ENCODE data around the gene RNF217.
A peak's percentile ranks its signal among the peaks of the same experiment; 100 is the strongest.
"Not testable (repeated sequence)": the region's sequence is repeated elsewhere in the genome, so short reads cannot be mapped to it uniquely, and the experiment has no call there.

The RNF217 gene

GRCh38 chr6:125066140-125066539, 103.9 kb downstream of the RNF217 start:
- no peak for DNase-seq

DNA sequence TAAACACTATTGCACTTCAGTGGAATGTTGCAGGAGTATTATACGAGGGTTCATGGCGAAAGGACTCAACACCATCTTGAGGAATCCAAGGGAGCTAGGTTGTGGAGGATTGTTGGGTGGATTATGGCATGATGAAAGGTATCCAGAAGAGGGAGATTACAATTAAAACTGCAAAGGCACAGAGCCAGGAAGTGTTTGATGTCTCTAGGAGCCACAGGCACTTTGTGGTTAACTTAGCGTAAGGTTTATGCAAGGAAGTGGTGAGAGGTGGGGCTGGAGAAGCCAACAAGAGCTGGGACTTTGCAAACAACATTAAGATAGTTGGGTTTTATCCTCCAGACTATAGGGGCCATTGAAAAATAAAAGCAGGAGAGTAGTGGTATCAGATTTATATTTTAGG, 104.7 kb downstream of the RNF217 start:
- no peak for DNase-seq

- DNase-seq = no peak
These were observed 105.3 kb downstream of the RNF217 start for GRCh38 chr6:125067552-125067951.

- DNase-seq = no peak
These were observed 110.8 kb downstream of the RNF217 start for GRCh38 chr6:125073071-125073470.

DNA sequence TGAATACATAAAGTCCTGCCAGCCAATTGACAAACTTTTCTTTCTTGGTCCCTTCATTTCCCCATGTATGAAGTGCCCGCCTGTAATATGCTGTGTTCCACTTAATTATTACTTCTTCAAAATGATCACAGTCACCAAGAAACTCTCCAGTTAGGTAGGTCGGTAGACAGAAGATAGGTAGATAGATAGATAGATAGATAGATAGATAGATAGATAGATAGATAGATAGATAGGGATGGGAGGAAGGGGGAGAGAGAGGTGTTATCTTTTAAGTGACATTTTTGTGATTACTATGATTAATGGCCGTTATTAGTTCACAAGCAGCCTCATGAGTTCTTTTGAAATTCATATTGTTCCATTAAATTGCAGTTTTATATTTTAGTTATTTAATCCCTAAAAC, 111.9 kb downstream of the RNF217 start:
- DNase-seq = no peak

GRCh38 chr6:125075073-125075472, 112.8 kb downstream of the RNF217 start:
- not testable (repeated sequence) for DNase-seq

- no peak for DNase-seq
These were observed 113.7 kb downstream of the RNF217 start for GRCh38 chr6:125075741-125076481.

- DNase-seq = no peak
These were observed 114.2 kb downstream of the RNF217 start for GRCh38 chr6:125076482-125076742.

DNA sequence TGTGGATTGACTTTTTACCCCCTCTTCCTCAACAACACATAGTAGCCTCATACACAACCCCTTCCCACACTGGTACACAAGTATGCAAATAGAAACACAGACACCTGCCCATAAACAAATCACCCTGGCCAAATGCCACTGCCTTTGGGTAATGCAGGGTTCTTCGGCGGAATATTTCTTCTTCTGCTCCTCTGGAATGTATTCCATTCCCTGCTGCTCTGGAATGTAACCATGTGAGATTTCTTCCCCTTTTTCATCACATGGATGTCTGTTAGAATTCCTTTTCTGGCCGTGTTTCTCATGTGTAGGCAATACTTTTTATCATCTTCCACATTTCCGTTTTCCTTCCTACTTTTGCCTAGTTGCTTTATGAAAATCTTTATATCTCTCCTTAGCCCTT, 115.2 kb downstream of the RNF217 start:
- no peak for DNase-seq

DNA sequence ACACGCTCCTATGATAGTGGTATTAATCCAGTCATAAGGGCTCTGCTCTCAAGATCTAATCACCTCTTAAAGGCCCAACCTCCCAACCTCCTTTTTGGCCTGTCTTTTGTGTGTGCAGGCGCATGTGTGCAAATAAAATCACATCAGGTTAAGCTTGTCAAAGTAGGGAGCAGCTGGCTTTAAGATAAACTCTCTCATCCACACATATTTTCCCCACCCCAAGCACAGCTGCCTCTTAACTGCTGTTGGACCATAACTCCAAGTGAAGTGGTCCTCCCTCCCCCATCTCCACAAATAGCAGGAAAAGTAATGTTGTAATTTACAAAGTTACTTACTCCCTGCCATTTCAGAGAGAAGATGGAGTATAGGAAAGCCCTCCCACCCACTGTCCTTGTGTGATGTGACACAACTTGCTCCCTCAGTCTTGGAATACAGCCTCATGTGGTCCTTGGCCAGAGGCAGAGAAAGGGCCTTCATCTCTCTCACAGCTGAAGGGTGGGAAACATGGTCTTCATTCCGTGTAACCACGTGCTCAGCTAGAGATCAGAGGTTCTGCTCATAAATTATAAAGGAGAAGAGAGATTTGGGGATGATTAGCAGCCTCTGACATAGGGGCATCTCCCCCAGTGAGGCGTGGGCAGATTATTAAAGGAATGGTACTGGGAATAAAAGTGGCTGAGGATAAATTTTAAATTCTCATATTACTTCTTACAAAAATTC, 116.5 kb downstream of the RNF217 start:
- no peak for DNase-seq

- DNase-seq = no peak
These were observed 120.9 kb downstream of the RNF217 start for GRCh38 chr6:125082908-125083683.

- no peak for DNase-seq
These were observed 121.4 kb downstream of the RNF217 start for GRCh38 chr6:125083684-125083990.

DNA sequence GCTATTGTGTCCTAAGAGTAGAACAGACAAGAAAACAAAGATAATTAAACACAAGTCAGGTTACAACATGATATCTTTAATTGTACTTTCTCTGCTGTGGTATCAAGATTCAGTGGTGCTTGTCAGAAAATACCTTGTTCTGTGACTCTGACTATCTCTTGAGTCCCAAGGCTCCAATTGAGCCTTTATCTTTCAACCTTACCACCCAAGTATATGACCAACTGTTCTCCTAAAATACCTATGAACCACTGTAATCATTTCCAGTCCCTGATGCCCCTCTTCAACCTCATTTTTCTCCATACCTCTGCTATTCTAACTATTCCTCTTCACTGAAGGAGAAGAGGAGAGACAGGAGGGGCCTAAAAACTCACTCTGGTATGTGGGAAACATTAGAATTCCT, 124.5 kb downstream of the RNF217 start:
- no peak for DNase-seq

DNA sequence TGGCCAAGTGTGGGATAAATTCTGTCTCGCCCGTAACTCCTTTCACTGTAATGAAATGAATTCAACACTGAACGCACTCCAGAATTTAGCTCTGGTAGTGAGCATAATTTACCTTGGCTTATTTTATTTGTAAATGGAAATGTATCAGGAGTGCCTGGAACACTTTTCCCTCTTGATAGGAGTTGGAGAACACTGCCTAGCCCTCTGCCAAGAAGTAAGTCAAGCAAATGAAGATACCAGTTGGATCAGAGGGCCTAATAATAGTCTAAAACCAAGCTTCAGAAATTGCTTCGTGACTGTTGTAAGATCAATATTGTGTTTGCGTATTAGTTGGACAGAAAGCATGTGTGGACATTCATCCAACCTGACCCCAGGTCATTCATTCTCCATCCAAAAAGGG, 126.7 kb downstream of the RNF217 start:
- no peak for DNase-seq

DNA sequence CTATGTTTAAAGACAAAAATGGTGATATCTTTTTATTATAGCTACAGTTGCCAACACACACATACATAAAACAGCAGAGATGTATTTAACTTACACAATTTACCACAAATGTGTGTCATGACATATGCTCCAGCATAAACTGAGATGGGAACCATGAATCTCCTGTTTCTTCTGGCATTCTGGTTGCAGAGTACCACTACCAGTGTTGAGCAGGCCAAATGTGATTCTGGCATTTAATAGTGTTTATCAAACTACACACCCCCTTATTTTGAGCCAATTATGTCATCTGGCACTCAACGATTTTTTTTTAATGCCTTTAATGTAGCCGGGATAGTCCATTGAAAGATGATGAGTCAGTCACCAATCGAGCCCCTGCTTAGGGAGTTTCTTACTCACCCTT, 132.3 kb downstream of the RNF217 start:
- DNase-seq = no peak

- no peak for DNase-seq
These were observed 133.5 kb downstream of the RNF217 start for GRCh38 chr6:125095580-125096301.

DNA sequence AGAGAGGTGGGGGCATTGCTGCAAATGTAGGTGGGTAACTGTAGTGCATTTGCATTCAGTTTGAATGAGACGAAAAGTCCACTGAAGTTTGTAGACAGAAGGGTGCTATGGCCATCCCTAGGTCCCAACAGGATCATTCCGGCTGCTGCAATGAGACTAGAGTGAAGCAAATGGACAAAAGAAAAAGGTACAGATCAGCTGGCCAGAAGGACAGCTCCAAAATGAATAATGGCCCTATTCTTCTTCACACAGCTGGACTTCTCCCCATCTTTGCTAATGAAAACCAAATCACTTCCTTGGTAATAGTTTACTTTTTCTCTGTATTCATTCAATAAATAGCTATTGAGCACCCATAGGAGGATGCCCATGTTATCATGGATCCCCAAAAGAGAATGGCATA, 134.9 kb downstream of the RNF217 start:
- DNase-seq = no peak

DNA sequence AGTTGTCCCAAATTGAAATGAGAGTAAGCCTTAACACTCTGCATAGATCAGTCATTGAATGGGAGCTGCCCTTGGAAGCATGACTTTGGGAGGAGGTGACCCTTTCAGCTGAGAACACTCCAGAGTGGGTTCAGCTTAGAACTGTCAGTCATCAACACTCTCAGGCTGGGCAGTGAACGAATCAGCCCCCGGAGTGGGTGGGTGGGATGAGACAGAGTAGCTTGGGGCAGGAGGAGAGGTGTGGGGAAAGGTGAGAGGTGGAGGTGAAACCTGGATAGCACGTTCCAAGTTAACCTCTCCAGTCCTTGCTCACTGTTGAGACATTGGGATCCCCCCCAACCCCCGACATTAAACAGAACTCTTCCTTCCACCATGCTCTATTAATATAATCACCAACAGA, 136.0 kb downstream of the RNF217 start:
- no peak for DNase-seq

GRCh38 chr6:125099211-125100073, 137.2 kb downstream of the RNF217 start:
- DNase-seq = peak in 1 of 2 donors; percentile 11

DNA sequence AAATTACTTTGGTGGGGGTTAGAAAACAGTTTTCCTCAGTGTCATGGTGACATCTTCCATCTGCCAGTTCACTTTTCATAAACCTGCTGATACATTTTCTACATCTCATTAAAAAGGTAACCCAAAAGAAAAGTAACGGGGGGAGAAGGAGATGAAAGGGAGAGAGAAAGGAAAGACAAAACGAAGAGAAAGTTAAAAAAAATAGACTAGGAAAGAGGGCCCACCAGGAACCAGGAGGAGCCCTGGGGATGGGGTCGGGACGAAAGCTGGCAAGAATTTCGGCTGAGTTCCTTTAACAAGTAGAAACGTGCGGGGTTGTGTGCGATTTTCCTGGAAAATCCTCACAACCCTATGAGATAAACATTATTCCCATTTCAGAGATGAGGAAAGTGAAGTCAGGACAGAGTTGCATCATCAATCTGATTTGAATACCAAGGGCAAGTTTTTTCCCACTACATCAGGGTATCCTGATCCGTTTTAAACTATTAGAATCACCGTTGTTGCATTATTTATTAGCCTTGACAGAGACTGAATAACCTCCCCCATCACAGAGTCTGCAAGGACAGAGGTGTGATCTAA, 137.9 kb downstream of the RNF217 start:
- DNase-seq = no peak

DNA sequence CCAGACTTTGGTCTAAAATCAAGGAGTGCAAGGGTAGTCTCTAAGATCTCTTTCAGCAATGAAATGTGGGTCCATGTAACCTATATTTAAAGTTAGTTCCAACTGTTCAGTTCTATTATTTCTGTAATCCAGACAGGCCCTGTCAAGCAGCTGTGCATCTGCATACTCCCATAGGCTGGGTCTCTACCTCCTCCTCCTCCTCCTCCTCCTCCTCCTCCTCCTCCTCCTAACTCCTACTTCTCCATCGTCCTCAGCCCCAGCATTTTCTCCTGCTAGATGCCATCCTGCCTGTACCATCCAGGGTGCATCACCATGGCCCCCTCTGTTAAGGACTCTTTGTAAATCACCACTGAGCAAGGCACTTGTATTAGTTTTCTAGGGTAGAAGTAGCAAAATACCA, 138.9 kb downstream of the RNF217 start:
- DNase-seq = no peak

DNA sequence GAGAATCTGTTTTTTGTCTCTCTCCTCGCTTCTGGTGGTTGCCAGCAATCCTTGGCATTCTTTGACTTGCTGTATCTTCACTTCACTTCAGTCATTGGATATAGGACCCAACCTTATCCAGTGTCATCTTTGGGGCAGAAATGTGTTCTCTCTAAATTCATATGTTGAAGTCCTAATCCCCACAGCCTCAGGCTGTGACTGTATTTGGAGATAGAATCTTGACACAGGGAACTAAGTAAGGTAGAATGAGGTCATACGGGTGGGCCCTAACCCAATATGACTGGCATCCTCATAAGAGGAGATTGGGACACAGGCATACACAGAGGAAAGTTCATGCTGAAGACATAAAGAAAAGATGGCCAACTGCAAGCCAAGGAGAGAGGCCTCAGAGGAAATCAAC, 139.4 kb downstream of the RNF217 start:
- DNase-seq = no peak
